Stimulated activated CD8-positive, alpha-beta memory T cell treated with anti-CD3 and anti-CD28 coated beads, Interleukin-7, amount 100 ng/mL, for 1 hour (primary cell): Measurements from ENCODE around the gene ADRA2A.

Source experiments
- DNase-seq, 2 donors: peaks; one replicate each; pipeline ENCODE4 v3.0.0-alpha.2; 2020; ENCODE audit warnings: low read depth in 2 of 2

The ADRA2A gene

DNA sequence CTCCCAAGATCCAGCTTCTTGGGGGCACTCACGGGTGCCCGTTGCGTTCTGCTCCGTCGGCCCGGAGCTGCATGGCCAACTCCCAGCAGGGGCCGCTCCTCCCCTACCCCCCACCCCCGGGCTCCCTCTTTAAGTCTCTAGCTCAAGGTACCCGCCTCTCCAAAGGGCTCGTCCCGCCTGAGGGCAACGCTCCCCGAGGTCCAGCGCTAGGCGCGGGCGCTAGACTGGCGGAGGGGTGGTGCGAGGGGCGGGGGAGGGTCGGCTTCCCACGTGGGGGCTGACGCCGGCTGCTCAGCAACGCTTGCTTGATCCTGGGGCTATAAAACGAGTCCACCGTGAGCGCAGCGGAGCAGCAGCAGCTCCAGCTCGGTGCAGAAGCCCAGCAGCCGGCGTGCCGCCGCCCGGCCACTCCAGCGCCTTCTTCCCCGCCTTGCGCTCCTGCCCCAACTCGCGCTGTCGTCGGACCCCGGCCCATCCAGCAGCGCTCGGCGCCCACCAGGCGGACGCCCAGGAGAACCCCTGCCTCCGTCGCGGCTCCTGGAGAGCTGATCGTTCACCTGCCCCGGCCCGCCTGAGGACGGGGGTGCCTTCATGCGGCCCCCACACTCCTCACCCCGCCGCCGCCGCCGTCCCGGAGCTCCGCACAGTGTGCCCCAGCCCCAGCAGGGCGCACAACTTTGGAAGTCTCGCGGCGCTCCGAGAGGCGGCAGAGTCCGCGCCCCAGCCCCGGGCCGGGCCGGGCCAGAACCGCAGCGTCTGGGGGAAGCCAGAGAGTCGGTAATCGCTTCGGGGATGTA, at the start of gene ADRA2A:
ADRA2A (plus strand) TSS at position 348 of the 797 bp plus-strand sequence. CDS start 968 bp downstream, outside the sequence.
- no peak for DNase-seq

DNA sequence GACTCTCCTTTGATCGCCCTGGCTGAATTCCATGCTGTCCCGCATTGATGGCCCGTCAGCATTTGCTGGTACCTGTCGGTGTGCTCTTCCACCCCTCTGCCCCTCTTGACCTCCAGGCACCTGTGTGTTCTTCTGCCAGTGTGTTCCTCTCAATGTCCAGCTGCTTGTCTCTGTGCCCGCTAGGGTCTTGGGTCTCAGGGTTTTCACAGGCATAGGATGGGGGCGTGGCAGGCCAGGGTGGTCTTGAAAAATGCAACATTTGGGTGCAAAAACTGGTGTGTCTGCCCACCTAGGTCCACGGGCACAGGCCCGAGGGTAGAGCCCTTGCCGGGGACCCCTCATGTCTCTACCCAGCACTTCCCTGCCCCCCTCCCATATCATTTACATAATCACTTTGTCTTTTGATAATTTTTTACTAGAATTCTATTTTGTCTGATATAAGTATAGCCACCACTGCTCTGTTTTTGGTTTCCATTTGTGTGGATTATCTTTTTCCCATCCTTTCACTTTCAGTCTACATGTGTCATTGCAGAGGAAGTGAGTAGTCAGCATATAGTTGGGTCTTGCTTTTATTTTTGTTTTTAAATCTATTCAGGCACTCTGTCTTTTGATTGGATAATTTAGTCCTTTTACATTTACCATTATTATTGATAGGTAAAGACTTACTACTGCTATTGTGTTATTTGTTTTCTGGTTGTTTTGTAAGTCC, 46.6 kb upstream of the ADRA2A start:
- DNase-seq, result no peak

DNA sequence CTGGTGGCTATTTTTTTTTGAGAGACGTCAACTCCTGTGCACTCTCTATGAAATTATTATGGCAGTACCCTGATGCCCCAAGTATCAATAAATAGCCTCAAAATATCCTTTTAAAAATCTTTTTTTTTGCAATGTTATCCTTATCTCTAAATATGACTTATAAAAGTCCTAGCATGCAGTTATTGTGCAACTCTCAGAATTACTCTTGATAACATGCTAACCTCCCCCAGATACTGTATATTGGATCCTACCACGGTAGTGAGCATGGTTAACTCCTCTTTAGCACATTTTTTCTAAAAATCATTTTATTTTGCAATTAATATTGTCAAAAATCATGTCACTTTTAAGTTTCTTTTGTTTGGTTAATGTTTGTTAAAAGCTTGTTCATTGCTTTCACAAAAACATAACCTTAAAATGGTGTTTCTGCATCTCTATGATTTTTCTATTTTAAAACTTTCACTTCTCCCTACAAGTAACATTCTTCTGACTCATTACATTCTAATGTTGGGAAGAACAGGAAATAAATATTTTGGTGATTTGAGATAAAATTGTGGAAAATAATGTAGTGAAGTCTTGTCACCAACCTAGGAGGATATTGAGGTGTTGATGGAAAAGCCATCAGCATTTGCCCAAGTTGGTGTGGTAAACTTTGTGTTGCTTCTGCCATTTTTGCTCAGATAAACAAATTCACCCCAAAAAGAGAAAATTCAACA, 42.1 kb upstream of the ADRA2A start:
- DNase-seq, result no peak

DNA sequence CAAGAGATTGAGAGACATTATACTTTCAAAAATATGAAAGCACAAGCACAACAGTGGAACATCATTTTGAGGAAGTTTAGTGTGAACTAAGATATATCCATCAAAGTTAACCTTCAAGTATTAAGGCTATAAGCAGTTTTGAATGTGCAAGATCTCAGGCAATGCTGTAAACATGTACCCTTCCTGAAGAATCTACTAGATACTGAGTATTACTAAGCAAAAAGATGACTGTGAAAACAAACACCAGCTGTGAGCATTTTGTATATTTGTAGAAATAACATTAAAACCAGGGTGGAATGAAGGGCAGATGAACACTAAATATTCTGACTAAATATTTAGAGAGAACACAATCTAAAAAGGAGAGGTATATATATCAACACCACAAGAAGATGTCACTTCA, 41.3 kb upstream of the ADRA2A start:
- DNase-seq, result no peak

DNA sequence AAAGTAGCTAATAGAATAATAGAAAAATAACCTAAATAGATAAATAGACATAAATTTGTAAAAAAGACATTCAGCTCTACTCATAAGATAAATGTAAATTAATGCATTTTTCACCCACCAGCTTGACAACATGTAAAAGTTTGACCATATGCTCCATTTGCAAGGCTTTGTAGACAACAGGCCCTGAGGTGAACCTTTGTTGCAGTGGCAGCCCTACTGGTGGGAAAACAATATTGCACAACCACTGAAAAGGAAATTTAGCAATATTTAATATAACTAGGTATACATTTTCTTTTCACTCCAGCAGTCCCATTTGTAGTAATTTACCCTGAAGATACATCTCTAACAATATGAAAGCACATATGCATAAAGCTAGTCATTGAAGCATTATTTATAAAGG, 39.0 kb upstream of the ADRA2A start:
- DNase-seq, result no peak

DNA sequence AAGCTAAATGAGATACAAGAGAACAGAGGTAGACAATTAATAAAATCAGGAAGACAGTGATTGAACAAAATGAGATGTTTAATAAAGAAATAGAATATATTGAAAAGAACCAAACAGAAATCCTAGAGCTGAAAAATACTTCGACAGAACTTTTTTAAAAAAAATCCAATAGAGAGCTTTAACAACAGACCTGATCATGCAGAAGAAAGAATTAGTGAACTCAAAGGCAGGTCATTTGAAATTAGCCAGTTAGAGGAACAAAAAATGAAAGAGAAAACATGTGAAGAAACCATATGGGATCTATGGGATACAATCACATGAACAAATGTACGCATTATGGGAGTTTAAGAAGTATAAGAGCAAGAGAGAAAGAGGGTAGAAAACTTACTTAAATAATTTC, 37.3 kb upstream of the ADRA2A start:
- DNase-seq, result no peak

DNA sequence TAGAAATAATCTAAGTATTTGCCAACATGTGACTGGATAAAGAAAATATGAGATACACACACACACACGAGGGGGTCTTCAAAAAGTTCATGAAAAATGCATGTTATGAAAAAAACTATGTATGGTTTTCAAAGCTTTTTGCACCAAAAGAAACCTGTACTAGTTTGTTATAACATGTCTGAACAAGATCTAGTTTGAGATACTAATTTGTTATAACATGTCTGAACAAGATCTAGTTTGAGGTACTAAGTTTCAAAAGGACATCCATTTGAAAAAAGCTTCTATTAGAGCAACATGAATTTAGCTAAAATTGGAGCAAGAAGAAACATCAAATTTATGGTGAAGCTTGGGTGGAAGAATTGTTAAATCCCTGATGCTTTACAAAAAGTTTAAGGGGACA, 19.8 kb upstream of the ADRA2A start:
- DNase-seq, result no peak

DNA sequence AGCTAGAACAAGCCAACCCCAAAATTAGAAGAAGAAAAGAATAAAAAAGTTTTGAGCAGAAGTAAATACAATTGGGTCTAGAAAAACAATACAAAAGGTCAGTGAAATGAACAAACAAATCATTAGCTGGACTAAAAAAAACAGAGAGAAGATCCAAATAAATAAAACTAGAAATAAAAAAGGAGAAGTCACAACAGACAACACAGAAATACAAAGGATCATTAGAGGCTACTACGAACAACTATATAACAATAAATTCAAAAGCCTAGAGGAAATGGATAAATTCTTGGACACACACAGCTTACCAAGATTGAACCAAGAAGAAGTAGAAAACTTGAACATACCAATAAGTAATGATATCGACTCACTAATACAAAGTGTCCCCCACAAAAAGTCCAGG, 13.4 kb upstream of the ADRA2A start:
- no peak for DNase-seq

DNA sequence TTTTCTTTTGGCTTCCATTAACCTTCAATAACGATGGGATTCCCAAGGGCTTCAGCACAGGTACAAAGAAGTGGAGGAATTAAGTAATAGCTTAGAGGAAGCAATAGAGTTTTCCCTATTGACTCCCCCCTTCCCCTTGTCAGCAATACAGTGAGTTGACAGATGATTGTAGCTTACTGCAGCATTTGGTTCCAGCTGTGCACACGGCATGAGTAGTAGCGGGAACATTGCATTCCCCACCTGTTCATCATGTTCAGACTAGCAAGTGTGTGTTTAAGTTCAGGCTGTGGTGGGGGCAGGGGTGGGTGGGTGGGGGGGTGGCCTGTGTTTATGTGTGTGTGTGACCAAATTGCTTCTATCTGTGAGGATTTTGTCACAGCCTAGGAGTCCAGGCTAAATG, 4.6 kb upstream of the ADRA2A start:
- no peak for DNase-seq

DNA sequence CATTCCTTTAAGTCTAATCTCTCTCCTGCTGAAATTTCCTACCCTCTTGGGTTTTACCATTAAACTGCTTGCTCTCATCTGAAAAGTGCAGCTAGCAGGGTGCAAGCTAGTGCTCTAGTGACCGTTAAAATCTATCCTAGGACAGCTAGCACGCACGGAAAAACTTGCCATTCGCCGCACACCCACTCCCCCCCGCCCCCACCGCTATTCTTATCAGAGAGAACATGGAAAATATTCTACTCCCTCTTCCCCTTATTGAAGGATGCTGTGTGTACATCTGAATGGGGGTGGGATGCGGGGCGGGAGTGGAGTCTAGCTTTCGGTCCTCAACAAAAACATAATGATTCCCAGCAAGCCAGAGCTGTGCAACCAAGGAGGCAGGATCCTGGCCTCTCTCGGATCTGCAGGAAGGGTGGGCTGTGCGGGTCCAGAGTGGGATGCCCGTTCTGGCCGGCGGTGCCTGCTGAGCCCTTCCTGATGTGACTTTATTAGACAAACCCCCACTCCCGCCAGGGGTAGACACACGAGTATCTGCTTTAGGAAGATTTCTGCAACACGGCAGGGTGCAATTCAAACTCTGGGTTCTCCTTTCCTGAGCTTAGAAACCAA, 1.1 kb upstream of the ADRA2A start:
- DNase-seq, result no peak

DNA sequence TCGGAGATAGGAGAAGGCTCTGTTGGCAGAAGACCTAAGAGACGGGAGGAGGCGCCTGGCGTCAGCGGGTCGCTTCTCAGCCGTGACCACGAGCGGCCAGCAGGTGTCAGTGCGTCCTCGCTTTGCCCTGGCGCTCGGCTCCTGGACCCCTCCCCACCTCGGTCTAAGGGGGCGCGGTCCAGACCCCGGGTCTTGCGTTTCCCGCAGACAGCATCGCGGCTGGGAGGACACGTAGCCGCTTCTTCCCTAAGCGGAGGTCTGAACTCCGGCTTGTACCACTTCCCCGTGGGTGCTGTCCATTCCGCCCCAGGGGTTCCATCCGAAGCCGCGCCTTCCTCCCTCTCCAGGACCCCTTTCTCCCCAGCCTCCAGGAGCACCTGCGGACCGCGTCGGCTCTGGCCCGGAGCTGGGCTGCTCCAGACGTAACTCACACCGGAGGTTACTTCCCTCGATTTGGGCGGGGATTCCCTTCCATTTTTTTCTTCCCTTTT, 593 bp upstream of the ADRA2A start:
- peak in 1 of 2 donors; percentile 15 for DNase-seq

DNA sequence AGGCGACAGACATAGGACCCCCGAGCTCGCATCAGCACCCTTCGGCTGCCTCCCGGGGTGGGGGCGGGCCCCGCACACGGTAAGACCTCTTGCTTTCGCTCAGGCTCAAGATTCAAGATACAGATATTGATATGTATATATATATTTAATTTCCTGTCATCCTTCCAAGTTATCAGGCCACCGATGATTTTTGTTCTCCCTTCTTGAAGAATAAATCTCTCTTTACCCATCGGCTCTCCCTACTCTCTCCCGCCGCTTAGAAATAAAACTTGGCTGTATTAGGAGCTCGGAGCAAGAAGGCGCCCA, 603 bp downstream of the ADRA2A start:
- no peak for DNase-seq

DNA sequence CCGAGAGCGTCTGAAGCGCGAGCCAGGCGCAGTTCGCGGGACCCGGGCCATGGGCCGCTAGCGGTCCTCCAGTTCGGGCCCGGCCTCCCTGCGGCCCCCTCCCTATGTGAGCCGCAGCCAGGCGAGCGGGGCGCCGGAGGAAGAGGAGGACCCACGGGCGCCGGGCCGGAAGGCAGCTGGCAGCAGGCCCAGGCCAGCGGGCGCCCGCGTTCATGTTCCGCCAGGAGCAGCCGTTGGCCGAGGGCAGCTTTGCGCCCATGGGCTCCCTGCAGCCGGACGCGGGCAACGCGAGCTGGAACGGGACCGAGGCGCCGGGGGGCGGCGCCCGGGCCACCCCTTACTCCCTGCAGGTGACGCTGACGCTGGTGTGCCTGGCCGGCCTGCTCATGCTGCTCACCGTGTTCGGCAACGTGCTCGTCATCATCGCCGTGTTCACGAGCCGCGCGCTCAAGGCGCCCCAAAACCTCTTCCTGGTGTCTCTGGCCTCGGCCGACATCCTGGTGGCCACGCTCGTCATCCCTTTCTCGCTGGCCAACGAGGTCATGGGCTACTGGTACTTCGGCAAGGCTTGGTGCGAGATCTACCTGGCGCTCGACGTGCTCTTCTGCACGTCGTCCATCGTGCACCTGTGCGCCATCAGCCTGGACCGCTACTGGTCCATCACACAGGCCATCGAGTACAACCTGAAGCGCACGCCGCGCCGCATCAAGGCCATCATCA, 1.1 kb downstream of the ADRA2A start:
- DNase-seq, result no peak

DNA sequence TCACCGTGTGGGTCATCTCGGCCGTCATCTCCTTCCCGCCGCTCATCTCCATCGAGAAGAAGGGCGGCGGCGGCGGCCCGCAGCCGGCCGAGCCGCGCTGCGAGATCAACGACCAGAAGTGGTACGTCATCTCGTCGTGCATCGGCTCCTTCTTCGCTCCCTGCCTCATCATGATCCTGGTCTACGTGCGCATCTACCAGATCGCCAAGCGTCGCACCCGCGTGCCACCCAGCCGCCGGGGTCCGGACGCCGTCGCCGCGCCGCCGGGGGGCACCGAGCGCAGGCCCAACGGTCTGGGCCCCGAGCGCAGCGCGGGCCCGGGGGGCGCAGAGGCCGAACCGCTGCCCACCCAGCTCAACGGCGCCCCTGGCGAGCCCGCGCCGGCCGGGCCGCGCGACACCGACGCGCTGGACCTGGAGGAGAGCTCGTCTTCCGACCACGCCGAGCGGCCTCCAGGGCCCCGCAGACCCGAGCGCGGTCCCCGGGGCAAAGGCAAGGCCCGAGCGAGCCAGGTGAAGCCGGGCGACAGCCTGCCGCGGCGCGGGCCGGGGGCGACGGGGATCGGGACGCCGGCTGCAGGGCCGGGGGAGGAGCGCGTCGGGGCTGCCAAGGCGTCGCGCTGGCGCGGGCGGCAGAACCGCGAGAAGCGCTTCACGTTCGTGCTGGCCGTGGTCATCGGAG, 1.8 kb downstream of the ADRA2A start:
- no peak for DNase-seq

DNA sequence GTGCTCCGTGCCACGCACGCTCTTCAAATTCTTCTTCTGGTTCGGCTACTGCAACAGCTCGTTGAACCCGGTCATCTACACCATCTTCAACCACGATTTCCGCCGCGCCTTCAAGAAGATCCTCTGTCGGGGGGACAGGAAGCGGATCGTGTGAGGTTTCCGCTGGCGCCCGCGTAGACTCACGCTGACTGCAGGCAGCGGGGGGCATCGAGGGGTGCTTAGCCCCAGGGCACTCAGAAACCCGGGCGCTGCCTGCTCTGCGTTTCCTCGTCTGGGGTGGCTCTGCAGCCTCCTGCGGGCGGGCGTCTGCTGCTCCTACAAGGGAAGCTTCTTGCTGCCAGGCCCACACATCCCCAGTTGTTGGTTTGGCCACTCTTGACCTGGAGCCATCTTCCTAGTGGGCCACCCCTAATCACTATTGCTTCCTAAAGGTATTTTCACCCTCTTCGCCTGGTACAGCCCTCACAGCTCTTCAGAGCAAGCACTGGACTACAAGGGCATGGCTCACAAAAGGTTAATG, 2.5 kb downstream of the ADRA2A start:
- DNase-seq, result no peak

DNA sequence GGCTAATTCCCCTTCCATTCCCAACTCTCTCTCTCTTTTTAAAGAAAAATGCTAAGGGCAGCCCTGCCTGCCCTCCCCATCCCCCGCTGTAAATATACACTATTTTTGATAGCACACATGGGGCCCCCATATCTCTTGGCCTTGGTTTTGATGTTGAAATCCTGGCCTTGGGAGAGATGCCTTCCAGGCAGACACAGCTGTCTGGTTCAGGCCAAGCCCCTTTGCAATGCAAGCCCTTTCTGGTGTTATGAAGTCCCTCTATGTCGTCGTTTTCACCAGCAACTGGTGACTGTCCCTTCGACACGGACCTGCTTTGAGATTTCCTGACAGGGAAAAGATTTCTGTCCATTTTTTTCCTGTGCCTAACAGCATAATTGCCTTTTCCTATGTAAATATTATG, 3.0 kb downstream of the ADRA2A start:
- no peak for DNase-seq

DNA sequence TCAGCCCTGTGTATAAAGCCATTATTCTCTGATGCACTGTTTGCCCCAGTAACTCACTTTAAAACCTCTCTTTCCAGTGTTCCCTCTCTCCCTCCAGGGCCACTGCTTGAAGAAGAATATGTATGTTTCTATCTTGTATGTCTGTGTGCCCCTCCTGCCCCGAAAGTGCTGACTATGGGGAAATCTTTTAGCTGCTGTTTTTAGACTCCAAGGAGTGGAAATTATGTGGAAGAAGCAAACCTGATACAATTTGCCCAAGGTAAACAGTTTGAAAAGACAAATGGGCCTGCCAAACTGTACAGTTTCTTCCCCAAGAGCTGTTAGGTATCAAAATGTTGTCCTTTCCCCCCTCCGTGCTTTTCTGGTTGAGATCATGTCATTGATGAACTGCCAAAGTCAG, 3.4 kb downstream of the ADRA2A start:
- DNase-seq, result no peak

DNA sequence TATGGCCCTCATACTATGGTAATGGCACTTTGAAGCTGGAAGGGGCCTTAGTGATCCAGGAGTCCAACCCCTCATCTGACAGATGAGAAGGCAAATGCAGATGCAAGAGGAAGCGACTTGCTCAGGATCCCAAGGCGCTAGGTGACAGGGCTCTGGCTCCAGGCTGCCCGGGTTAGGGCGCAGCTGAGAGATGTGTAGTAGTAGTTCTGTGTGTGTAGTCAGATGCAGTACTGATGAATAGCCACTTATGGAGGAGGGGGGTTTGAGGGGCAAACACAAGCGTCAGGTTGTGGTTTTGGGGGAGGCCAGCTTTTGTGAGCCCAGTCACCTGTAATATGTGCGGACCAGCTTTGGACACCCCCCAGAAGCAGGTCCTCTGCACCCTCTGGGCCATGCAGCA, 4.8 kb downstream of the ADRA2A start:
- DNase-seq, result no peak

DNA sequence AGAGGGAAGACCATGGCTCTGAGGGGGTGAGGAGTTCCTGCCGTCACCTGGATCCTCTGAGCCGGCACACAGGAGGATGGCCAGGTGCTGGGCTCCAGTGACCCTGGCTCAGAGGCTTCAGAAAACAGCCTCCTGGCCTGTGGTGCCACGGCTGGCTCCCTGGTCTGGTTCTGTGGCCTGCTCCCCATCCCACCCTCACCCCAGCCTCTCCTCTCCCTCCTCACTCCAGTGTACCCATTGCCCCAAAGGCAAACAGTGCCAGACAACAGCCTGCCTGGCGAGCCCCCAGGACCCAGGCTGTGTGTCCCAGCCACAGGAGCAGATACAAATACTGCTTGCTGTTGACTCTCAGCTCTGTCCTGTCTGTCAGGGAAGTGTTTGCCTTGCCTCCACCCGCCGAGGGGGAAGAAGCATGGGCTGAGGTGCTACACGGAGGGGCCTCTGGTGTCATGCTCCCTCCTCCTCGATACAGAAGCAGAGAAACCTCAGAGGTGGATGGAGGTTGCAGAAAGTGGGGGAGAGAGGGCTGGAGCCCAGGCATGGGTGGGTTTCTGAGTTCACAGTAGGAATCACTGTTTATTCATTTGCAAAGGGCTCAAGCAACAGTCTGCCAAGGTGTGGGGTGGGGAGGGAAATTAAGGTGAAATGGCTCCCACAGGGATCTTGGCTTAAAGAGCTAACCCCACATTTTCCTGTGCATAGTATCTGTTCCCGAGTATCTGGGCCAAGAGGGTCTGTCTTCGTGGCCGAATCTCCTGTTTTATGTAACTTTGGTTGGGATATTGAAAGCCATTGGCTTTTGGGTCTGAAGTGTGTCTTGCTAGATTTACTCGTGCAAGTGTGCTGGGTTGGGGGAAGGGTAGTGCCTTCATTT, 5.5 kb downstream of the ADRA2A start:
- no peak for DNase-seq
